Skeletal muscle satellite cell (primary cell): ENCODE measurements around the gene C6orf118. TPM values are rescaled to one million over a fixed set of nuclear protein-coding genes. Genes with fewer than 3 reads are reported as not detected.

Experiments used
- H3K27me3 ChIP-seq: 2 replicates; pipeline ENCODE4 v1.7.0; 2013; ENCODE audit warnings: low read length; ENCODE audit not compliant: control insufficient read depth, insufficient read depth
- H3K36me3 ChIP-seq: 2 replicates; pipeline ENCODE4 v1.7.0; 2013; ENCODE audit warnings: mild to moderate bottlenecking, control low read depth, low read length; ENCODE audit not compliant: insufficient read depth
- H3K4me1 ChIP-seq: 2 replicates; pipeline ENCODE4 v1.7.0; 2013; ENCODE audit warnings: low read length; ENCODE audit not compliant: control insufficient read depth, insufficient read depth
- H3K4me2 ChIP-seq: 2 replicates; pipeline ENCODE4 v1.7.0; 2013; ENCODE audit warnings: mild to moderate bottlenecking, low read length
- H3K4me3 ChIP-seq: 2 replicates; pipeline ENCODE4 v1.7.0; 2013; ENCODE audit warnings: low read length
- H3K9ac ChIP-seq: 2 replicates; pipeline ENCODE4 v1.7.0; 2013; ENCODE audit warnings: mild to moderate bottlenecking, low read depth, low read length, moderate library complexity
- H3K9me3 ChIP-seq: replicated peaks from 2 replicates; pipeline ENCODE4 v1.7.0; 2013; ENCODE audit warnings: mild to moderate bottlenecking, control low read depth, low read length
- total RNA-seq: library from RNA; depleted of rRNA; stranded (reverse); fragments of >200 nt; gene quantifications from 2 replicates; pipeline ENCODE4 v1.2.3, GENCODE V29; 2012; rRNA removed

The C6orf118 gene
- not detected in 2 replicates for total RNA-seq

GRCh38 chr6:165308926-165309731 is at the start of gene C6orf118:
Gene C6orf118, minus strand, starts transcription at chr6:165309605. Its CDS starts 19 bp downstream, at chr6:165309586.
- H3K9me3 ChIP-seq = no peaks in the 10 kb centered on the region
- peak within 1 kb of the TSS; percentile 18 for H3K9ac ChIP-seq
- H3K4me1 ChIP-seq = no peaks in the 10 kb centered on the region
- H3K4me2 ChIP-seq = peak within 1 kb of the TSS; percentile 90
- no peaks in the 10 kb centered on the region for H3K36me3 ChIP-seq
- no peaks in the 10 kb centered on the region for H3K27me3 ChIP-seq
- H3K4me3 ChIP-seq = peak within 1 kb of the TSS; percentile 73

- no peaks in the 10 kb centered on the region for H3K9me3 ChIP-seq
Observed at GRCh38 chr6:165345700-165346099, 36.3 kb upstream of the C6orf118 start.

DNA sequence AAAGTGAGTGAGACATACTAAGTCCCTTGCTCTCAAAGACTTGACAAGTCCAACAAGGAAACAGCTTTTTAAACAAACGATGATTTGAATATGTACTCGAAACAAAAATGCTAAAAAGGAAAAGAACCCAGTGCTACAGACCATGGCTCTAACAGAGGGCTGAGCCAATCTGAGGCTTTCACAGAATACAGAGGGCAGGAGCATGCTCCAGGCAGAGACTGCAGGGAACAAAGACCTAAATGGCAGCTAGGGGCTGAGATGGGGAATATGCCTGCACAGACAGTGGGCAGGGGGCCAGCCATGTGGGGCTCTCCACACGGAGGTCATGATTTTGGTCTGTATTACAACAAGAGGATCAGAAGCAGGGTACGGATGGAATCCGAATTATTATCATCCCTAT is 31.1 kb upstream of the C6orf118 start:
- Histone ChIP-seq H3K27me3 (no peaks in the 10 kb centered on the region), H3K4me3 (no peak overlapping the region), H3K9me3 (no peaks in the 10 kb centered on the region), H3K4me2 (no peak overlapping the region), H3K4me1 (no peaks in the 10 kb centered on the region), H3K36me3 (no peaks in the 10 kb centered on the region), H3K9ac (no peak overlapping the region)

More at GRCh38 chr6:165345700-165346099, 36.3 kb upstream of the C6orf118 start:
- no peak overlapping the region for H3K4me3 ChIP-seq
- H3K27me3 ChIP-seq = no peaks in the 10 kb centered on the region
- H3K36me3 ChIP-seq = no peaks in the 10 kb centered on the region
- no peak overlapping the region for H3K9ac ChIP-seq
- H3K4me1 ChIP-seq = no peaks in the 10 kb centered on the region
- H3K4me2 ChIP-seq = no peak overlapping the region

DNA sequence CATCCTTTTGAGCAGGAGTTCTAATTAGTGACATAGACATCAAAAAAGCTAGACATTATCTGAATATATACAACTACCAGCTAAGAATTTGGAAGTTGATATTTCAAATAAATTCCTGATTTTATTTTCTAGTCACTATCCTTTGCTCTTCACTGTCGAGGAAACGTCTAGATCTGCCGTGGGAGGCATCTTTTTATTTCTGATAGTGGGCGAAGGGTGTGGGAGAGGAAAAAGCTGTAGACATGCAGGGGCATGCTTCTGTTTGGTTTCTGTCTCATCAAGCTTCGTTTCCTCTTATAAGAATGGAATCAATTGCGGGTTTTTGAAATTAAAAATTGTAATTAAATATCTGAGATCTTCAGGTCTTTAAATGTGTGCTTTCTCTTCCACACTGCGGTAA is 16.2 kb upstream of the C6orf118 start:
- H3K4me3 ChIP-seq = no peak overlapping the region
- no peaks in the 10 kb centered on the region for H3K9me3 ChIP-seq
- H3K36me3 ChIP-seq = no peaks in the 10 kb centered on the region
- no peaks in the 10 kb centered on the region for H3K27me3 ChIP-seq
- H3K4me2 ChIP-seq = no peak overlapping the region
- no peak overlapping the region for H3K9ac ChIP-seq
- no peaks in the 10 kb centered on the region for H3K4me1 ChIP-seq

- Histone ChIP-seq H3K4me1 (no peaks in the 10 kb centered on the region), H3K27me3 (no peaks in the 10 kb centered on the region)
Observed at GRCh38 chr6:165321555-165322145, 12.2 kb upstream of the C6orf118 start.

DNA sequence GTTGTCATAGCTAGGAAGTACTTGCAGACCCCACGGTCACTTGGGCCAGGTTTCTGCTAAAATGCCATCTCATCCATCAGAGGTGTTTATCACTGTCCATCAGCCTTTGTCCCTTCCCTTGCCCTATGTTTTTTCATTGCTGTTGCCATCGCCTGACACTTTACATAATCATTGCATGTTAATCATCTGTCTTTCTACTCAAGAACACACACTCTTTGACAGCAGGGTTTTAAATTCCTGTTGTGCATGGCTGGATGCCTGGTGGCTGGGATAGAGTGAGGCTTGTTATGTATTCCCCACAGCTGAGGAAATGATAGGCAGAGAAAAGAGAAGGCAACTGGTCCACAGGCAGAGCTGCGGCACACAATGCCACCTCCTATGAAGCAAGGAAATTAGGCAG is 11.7 kb upstream of the C6orf118 start:
- Histone ChIP-seq H3K27me3 (no peaks in the 10 kb centered on the region), H3K4me3 (no peak overlapping the region)

More at GRCh38 chr6:165321555-165322145, 12.2 kb upstream of the C6orf118 start:
- no peak overlapping the region for H3K4me3 ChIP-seq
- H3K9ac ChIP-seq = no peak overlapping the region
- H3K9me3 ChIP-seq = no peaks in the 10 kb centered on the region
- no peaks in the 10 kb centered on the region for H3K36me3 ChIP-seq
- no peak overlapping the region for H3K4me2 ChIP-seq

GRCh38 chr6:165317723-165318122 is 8.3 kb upstream of the C6orf118 start:
- Histone ChIP-seq H3K4me3 (no peak overlapping the region), H3K27me3 (no peaks in the 10 kb centered on the region), H3K4me2 (no peak overlapping the region), H3K4me1 (no peaks in the 10 kb centered on the region), H3K9me3 (no peaks in the 10 kb centered on the region), H3K36me3 (no peaks in the 10 kb centered on the region), H3K9ac (no peak overlapping the region)

More for the DNA sequence above, 11.7 kb upstream of the C6orf118 start:
- H3K9ac ChIP-seq = no peak overlapping the region
- no peaks in the 10 kb centered on the region for H3K36me3 ChIP-seq
- H3K9me3 ChIP-seq = no peaks in the 10 kb centered on the region
- H3K4me1 ChIP-seq = no peaks in the 10 kb centered on the region
- no peak overlapping the region for H3K4me2 ChIP-seq

- H3K27me3 ChIP-seq = no peaks in the 10 kb centered on the region
- H3K4me2 ChIP-seq = no peak overlapping the region
- H3K9ac ChIP-seq = no peak overlapping the region
- H3K9me3 ChIP-seq = no peaks in the 10 kb centered on the region
- no peak overlapping the region for H3K4me3 ChIP-seq
- no peaks in the 10 kb centered on the region for H3K4me1 ChIP-seq
- H3K36me3 ChIP-seq = no peaks in the 10 kb centered on the region
Observed at GRCh38 chr6:165306955-165307354, 2.5 kb downstream of the C6orf118 start.

DNA sequence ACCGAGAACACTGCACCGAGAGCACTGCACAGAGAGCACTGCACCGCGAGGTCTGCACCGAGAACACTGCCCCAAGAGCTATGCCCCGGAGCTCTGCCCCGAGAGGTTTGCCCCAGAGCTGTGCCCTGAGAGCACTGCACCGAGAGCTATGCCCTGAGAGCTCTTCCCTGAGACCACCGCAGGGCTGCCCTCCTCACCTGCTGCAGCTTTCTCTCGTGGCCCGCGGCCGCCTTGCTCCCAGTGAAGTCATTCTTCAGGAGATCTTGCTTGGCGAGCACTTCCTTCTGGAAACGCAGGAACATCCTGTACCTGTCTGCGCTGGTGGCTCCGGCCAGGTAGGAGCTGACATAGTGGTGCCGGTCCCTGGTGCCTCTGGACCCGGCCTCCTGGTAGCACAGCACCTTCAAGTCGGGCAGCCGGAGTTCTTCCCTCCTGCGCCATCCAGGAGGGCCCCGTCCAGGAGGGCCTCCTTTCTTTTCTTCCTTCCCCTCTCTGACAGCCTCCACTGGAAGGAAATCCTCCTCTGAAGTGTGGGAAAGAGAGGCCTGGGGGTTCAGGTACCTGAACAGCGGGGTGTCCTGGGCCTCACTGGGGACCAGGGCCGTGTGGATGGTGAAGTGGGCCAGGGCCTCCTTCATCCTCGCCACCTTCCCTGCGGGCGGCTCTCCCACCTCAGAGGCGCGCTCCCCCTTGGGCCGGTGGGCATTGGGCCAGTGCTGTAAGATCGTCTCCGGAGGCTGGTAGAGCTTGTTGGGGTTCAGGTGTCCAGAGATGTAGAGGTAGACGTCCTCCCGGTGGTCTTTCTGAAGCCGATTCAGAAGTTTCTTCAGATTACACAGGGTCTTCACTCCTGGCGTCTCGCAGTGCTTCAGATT is 7.8 kb downstream of the C6orf118 start:
- Histone ChIP-seq H3K4me2 (no peak overlapping the region), H3K4me3 (no peak overlapping the region), H3K9me3 (no peaks in the 10 kb centered on the region), H3K27me3 (no peaks in the 10 kb centered on the region), H3K4me1 (no peaks in the 10 kb centered on the region), H3K9ac (no peak overlapping the region), H3K36me3 (no peaks in the 10 kb centered on the region)

GRCh38 chr6:165300422-165300936 is 8.9 kb downstream of the C6orf118 start:
- no peaks in the 10 kb centered on the region for H3K27me3 ChIP-seq
- no peaks in the 10 kb centered on the region for H3K4me1 ChIP-seq
- no peak overlapping the region for H3K4me2 ChIP-seq
- no peaks in the 10 kb centered on the region for H3K9me3 ChIP-seq
- no peak overlapping the region for H3K9ac ChIP-seq
- no peaks in the 10 kb centered on the region for H3K36me3 ChIP-seq
- H3K4me3 ChIP-seq = no peak overlapping the region

DNA sequence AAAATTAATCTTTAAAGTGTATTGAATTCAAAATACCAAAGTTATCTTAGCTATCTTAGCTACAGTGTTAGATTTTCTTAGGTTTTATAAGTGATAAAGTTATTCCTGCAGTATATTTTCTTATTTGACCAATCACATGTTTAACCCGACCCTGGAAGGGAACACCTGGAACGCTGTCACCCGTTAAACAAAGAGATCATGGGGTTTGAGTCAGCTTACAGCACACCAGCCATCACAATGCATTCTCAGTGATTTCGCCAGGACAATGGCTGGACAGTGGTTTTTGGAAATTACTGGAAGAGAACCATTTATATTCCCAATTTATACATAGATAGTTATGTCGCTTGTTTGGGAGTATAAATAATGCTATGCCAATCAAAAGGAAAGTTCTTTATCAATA is 10.5 kb downstream of the C6orf118 start:
- Histone ChIP-seq H3K4me2 (no peak overlapping the region), H3K36me3 (no peaks in the 10 kb centered on the region), H3K9ac (no peak overlapping the region), H3K27me3 (no peaks in the 10 kb centered on the region), H3K4me1 (no peaks in the 10 kb centered on the region), H3K9me3 (no peaks in the 10 kb centered on the region), H3K4me3 (no peak overlapping the region)
